Raji (cell line): Measurements from ENCODE around the gene ZNF385A.

ENCODE experiments used
- POLR2A ChIP-seq: IDR thresholded peaks from 2 replicates; pipeline ENCODE4 v1.6.1; 2011; ENCODE audit warnings: low read depth, low read length, control low read depth; ENCODE audit not compliant: insufficient read depth

Gene ZNF385A

DNA sequence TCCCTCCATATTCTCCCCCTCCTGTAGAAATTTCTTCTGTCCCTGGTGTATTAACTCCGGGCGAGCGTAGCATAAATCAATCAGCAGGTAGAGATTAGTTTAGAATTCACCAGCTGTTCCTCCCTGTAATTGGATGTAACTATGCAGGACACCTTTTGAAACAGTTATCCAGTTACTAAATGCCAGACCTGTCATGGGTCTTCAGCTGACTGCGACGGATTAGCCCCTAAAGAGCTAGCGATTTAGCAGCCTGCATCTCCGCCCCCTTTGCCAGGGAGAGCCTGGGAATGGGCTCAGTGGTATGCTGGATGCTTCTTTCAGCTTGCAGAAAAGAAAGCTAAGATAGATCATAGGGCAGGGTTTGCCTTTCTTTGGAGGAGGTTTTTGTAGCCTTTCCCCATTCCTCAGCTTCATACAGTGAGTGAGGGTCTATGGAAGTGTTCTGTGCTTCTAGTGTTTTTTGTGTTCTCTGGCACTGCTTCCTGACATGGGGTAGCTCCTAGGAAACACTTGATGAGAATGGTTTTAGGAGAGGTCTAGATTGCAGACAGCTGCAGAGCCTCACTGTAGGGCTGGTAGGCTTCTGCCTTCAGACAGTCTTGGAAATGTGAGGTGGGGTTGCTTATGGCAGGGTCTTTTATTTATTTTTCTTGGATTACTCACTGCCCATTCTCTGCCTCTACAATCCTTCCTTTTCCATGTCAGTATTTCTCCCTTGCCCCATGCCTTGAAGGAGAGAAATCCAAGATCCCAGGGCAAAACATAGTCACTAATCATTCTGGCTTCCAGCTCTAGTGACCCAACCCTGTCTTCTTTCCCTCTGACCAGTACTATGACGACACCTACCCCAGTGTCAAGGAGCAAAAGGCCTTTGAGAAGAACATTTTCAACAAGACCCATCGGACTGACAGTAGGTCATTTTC lies 42.9 kb downstream of the ZNF385A start:
- no peak for TF ChIP-seq POLR2A

DNA sequence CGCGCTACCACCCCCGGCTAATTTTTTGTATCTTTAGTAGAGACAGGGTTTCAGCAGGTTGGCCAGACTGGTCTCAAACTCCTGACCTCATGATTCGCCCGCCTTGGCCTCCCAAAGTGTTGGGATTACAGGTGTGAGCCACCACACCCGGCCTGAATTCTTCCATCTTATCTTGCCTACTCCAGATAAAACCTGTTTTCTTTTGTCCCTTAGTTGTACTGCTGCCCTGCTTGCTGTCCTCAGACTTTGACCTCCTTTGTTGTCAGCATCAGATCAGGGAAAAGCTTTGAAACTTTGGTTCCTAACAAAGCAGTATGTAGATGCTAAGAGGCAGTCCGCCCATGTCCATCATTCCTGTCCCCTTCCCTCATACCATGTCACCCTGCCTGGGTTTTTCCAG lies 43.7 kb downstream of the ZNF385A start:
- no peak for TF ChIP-seq POLR2A

- no peak for TF ChIP-seq POLR2A
These were observed 45.7 kb downstream of the ZNF385A start for GRCh38 chr12:54338698-54339296.

DNA sequence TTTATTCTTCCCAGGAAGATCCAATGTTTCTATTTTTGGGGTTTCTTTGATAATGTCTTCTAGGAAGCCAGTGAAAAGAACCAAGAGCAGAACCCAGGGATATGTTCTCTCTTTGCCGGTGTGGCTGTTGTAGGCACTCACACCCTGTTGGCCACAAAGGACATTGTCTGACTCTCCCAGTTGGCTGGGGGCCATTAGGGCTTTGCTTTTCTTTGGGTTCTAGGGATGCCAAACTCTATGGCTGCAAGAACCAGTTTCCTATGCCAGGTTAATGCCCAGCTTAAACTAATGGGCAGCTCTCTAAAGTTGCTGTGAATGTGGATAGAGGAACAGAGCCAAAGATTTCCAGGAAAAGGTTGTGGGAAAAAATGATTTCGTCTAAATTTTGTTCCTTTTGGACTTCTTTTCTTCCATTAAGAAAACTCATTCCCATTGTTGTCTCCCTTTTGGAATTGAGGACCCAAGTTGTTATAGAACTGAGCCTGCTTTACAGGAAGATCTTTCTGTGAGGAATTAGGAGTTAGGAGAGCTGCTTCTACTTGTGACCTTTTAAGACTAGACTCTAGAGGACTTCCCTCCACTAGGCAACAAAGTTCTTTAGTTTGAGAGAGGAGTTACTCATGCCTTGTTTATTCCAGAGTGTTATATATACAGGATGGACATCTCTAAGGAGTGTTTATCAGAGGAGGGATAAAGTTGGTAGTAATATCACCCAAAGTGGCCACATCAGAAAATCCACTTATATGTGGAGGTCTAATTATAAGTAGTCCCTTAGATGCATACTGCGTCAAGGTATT lies 46.5 kb downstream of the ZNF385A start:
- no peak for TF ChIP-seq POLR2A

DNA sequence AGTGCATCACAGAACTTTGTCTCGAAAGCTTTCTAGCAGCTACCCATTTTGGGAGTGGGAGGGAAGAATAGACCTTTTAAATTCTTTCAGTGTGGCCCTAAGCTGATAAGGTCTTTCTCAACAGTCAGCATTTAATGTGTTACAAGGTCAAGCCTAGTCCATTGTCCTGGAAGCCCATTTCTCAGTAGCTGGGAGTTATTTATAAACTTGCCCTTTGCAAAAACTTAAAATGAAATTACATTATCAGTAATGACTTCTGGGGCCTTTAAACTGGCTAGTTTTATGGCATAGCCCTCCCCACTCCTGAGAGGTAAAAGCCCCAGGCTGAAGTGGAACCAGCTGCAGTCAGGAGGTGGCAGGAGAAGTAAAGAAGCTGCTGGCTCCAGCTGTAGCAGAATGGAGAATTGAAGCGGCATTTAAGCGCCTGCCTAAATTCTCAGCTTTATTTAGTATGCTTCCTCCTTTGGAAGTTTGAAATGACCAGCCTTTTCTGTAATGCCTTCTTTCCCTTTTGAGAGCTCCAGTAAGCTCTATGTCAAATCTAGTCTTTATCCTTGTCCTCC lies 47.2 kb downstream of the ZNF385A start:
- TF ChIP-seq POLR2A = no peak

DNA sequence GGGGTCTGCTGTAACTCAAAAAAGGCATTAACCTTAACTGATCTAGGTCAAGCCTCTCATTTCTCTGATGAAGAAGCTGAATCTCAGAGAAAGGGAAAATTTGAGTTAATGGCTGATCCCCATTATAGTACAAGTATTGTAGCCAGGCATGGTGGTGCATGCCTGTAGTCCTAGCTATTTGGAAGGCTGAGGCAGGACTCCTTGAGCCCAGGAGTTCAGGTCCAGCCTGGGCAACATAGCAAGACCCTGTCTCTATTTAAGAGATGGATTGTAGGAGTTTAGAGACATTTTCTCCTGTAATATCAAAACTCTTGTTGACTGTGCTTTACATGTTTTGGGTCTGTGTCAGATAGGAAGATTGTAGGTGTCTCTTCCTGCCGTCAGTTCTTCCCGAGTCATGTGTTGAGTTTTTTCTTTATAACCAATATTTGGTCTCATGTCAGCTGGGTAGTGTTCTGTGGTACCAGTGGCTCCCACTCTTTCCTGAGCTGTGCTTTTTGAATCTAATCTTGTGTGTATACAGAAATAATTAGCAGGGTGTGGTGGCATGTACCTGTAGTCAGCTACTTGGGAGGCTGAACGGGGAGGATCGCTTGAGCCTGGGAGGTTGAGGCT lies 51.0 kb downstream of the ZNF385A start:
- no peak for TF ChIP-seq POLR2A

DNA sequence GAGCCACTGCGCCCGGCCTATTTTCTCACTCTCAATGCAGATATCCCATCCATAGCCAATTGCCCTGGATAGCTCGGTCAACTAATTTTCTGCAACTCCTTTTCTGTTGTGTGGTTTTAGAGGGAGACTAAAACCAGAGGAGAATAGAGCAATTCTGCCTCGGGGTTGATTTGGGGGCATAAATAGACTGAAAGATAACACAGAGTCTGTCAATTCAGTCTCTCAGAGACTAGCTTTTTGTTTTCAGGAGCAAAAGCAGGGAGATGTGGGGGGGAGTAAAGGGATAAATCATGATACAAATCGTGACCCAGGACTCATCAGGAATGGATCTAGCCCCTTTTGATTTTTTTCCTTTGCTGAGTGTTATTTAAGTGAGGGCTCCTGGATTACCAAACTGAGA lies 53.1 kb downstream of the ZNF385A start:
- no peak for TF ChIP-seq POLR2A

DNA sequence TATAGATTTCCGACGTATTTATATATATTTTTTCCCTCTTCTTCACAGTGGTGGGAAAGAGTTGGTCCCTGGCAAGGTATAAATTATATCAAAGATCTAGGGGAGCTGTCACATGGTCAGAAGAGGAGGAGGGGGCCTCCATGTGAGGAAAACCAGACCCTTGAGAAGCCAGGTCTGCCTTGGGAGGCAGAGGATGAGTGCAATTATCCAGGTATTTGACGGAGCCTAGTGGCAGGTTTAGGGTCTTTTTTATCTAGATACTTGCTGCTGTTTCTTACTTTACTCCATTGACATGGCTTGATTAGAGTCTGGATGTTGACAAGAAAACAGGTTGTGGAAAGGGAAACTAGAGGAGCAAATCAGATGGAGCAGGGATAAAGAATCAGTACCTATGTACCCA lies 54.1 kb downstream of the ZNF385A start:
- TF ChIP-seq POLR2A = no peak

GRCh38 chr12:54329759-54330158 lies 54.8 kb downstream of the ZNF385A start:
- TF ChIP-seq POLR2A = no peak

DNA sequence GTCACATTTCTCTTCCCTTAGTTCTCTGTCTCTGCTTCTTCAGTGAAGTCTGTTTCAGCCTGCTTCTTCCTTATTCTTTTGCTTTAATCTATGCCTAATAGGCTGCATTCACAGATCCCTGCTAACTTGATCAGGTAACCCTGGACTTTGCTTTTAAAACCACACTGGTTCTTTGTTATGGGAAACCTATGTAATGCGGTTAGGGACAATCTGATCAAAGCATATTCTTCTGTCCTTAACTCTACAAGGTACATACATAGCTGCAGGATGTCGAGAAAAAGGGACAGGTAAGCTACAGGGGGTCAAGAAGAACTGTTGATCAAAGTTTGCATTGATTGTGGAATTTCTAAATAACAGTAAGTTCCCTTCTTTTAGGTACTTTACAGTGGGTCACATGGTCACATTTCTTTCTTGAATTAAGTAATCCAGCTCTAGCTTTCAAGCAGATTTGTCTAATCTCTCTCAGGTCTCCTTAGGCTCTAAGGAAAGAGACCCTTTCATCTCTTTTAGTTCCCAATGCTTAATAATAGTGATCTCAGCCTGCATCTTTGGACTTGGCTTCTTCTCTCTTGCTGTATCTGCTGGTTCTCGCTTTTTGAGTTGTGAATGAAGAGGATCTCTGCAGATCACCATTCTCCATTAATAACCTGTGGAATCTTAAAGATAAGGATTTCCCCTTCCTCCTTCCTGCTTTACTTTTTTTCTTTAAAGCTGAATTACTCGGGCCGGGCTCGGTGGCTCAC lies 55.8 kb downstream of the ZNF385A start:
- no peak for TF ChIP-seq POLR2A

- TF ChIP-seq POLR2A = peak; percentile 71
These were observed 59.7 kb downstream of the ZNF385A start, which contains the start of gene COPZ1 for GRCh38 chr12:54324617-54325441. Gene COPZ1, plus strand, starts transcription at chr12:54325131. Its CDS starts 33 bp downstream, at chr12:54325164.

GRCh38 chr12:54321363-54321762 lies 63.2 kb downstream of the ZNF385A start:
- TF ChIP-seq POLR2A = no peak
